HepG2 (cell line): ENCODE measurements around the gene NPHS1. TPM values are rescaled to one million over a fixed set of nuclear protein-coding genes. Genes with fewer than 3 reads are reported as not detected.

Experiments used
- ATAC-seq: fragments of 200-7000 bp; cut with Tn5 transposase; 3 replicates; pipeline ENCODE4 v1.9.1; 2020; ENCODE audit warnings: mild to moderate bottlenecking, moderate library complexity
- BruUV-seq: library from RNA; stranded (reverse); fragments of 400-500 nt; replicated peaks from 2 replicates; lab custom pipeline; 2021; lab: Mats Ljungman, UMichigan
- CTCF ChIA-PET: fragments of 300-600 bp; formaldehyde crosslinking; extraction: SDS; loops from one replicate; lab custom pipeline; 2021; ENCODE audit warnings: low total read pairs, inconsistent platforms, low intra/inter-chr PET ratio; lab: Yijun Ruan, JAX
- POLR2A ChIA-PET: fragments of 350-600 bp; sonication (Branson Sonifier 250); formaldehyde crosslinking; loops from one replicate; lab custom pipeline; 2020; ENCODE audit warnings: antibody characterized with exemption, inconsistent platforms; lab: Yijun Ruan, JAX
- DNase-seq: peaks from one replicate; pipeline ENCODE4 v3.0.0-alpha.2; 2015; ENCODE audit warnings: low spot score
- FAIRE-seq: peaks from 3 replicates; lab custom pipeline; 2011; peaks lifted over from hg19 to GRCh38; lab: Jason Lieb, UNC
- H2AFZ ChIP-seq: one replicate; pipeline ENCODE4 v1.6.1; 2011; ENCODE audit warnings: low read length, inconsistent platforms
- H3K27ac ChIP-seq: fragments of 300-600 bp; 3 replicates; pipeline ENCODE4 v1.8.0; 2011; ENCODE audit warnings: mixed run types, mild to moderate bottlenecking, mixed read lengths, low read length, inconsistent platforms; ENCODE audit not compliant: insufficient read depth; ENCODE audit errors: extremely low read length
- H3K27me3 ChIP-seq, 2 experiments: fragments of 200-600 bp in 1 of 2; 2 replicates in 1 of 2; 3 replicates in 1 of 2; pipeline versions ENCODE4 v1.6.0 to v1.8.0; 2011; ENCODE audit warnings: low read length in 2 of 2, mild to moderate bottlenecking in 2 of 2, moderate library complexity in 2 of 2, inconsistent platforms in 1 of 2; ENCODE audit not compliant: insufficient read depth in 2 of 2, control insufficient read depth in 1 of 2
- H3K36me3 ChIP-seq, 2 experiments: fragments of 200-600 bp in 1 of 2; replicated peaks in 1 of 2; 2 replicates in 1 of 2; 3 replicates in 1 of 2; pipeline versions ENCODE4 v1.5.1 to v1.8.0; 2011; ENCODE audit warnings: low read length in 2 of 2, inconsistent platforms in 1 of 2; ENCODE audit not compliant: insufficient read depth in 2 of 2, control insufficient read depth in 1 of 2
- H3K4me1 ChIP-seq: 2 replicates; pipeline ENCODE4 v1.5.1; 2012; ENCODE audit warnings: low read length, inconsistent platforms; ENCODE audit not compliant: insufficient read depth
- H3K4me2 ChIP-seq: 2 replicates; pipeline ENCODE4 v1.6.0; 2011; ENCODE audit warnings: low read depth, low read length, inconsistent platforms
- H3K4me3 ChIP-seq, 3 experiments: fragments of 200-600 bp in 1 of 3; sonication (generic), shearing (Covaris generic) in 1 of 3; replicated peaks in 1 of 3; 2 replicates each; pipeline ENCODE4 v1.5.1; 2011 to 2016; ENCODE audit warnings: low read length in 3 of 3, inconsistent platforms in 2 of 3, low read depth in 2 of 3, mild to moderate bottlenecking in 2 of 3, control low read depth in 1 of 3, mixed read lengths in 1 of 3; ENCODE audit not compliant: insufficient read depth in 1 of 3
- H3K79me2 ChIP-seq: one replicate; pipeline ENCODE4 v1.6.1; 2011; ENCODE audit warnings: low read length, inconsistent platforms; ENCODE audit not compliant: insufficient read depth
- H3K9ac ChIP-seq: 2 replicates; pipeline ENCODE4 v1.6.0; 2011; ENCODE audit warnings: mild to moderate bottlenecking, low read depth, low read length, inconsistent platforms; ENCODE audit not compliant: insufficient read depth
- H3K9me3 ChIP-seq: 2 replicates; pipeline ENCODE4 v1.5.1; 2012; ENCODE audit warnings: mild to moderate bottlenecking, low read length
- H4K20me1 ChIP-seq: 2 replicates; pipeline ENCODE4 v1.6.0; 2011; ENCODE audit warnings: inconsistent platforms, mild to moderate bottlenecking, low read length, moderate library complexity; ENCODE audit not compliant: insufficient read depth
- GMEB1 ChIP-seq: sonication (generic); formaldehyde crosslinking; IDR thresholded peaks from 2 replicates; pipeline ENCODE4 v1.5.1; 2020; ENCODE audit warnings: missing genetic modification reagents, mild to moderate bottlenecking, borderline replicate concordance
- GTF2F1 ChIP-seq: fragments of 150-350 bp; IDR thresholded peaks from 2 replicates; pipeline ENCODE4 v1.6.1; 2014; ENCODE audit warnings: low read length
- KDM6A ChIP-seq: IDR thresholded peaks from 2 replicates; pipeline ENCODE4 v1.6.1; 2016; ENCODE audit warnings: low read depth
- MYC ChIP-seq: sonication (generic); formaldehyde crosslinking; IDR thresholded peaks from 2 replicates; pipeline ENCODE4 v1.9.0; 2021; ENCODE audit warnings: missing genetic modification reagents, borderline replicate concordance
- PAX8 ChIP-seq: sonication (generic); formaldehyde crosslinking; IDR thresholded peaks from 2 replicates; pipeline ENCODE4 v1.8.0; 2022; ENCODE audit warnings: mild to moderate bottlenecking, missing genetic modification reagents, borderline replicate concordance
- SMAD1 ChIP-seq: sonication (generic); formaldehyde crosslinking; IDR thresholded peaks from 2 replicates; pipeline ENCODE4 v1.4.0; 2020; ENCODE audit warnings: missing genetic modification reagents, low read depth, mild to moderate bottlenecking, borderline replicate concordance
- ZMYM4 ChIP-seq: sonication (generic); formaldehyde crosslinking; IDR thresholded peaks from 2 replicates; pipeline ENCODE4 v1.8.1; 2023; ENCODE audit warnings: mild to moderate bottlenecking, missing genetic modification reagents
- ZNF235 ChIP-seq: sonication (generic); formaldehyde crosslinking; IDR thresholded peaks from 2 replicates; pipeline ENCODE4 v1.8.1; 2023; ENCODE audit warnings: mild to moderate bottlenecking, missing genetic modification reagents, borderline replicate concordance
- ZNF609 ChIP-seq: sonication (generic); formaldehyde crosslinking; IDR thresholded peaks from 2 replicates; pipeline ENCODE4 v1.4.0; 2020; ENCODE audit warnings: mild to moderate bottlenecking, missing genetic modification reagents, borderline replicate concordance
- ZNF777 ChIP-seq: sonication (generic); formaldehyde crosslinking; IDR thresholded peaks from 2 replicates; pipeline ENCODE4 v1.4.0; 2020; ENCODE audit warnings: missing genetic modification reagents
- WGBS: methylation state at CpG from one replicate; pipeline ENCODE4 v1.1.6; 2017; ENCODE audit warnings: low lambda C conversion rate; 5-methylcytosine and 5-hydroxymethylcytosine counted together
- in situ Hi-C: cut with HindIII; loops from 2 replicates; pipeline ENCODE4 v1.10.0; 2017; ENCODE audit warnings: low pct_unique_long_range_greater_than_20kb; ENCODE audit not compliant: extremely low pct_ligation_motif_present
- intact Hi-C: fragments of 100-400 bp; cut with micrococcal nuclease; formaldehyde crosslinking; loops from one replicate; pipeline ENCODE4 v1.10.0; 2022; ENCODE audit not compliant: unreplicated experiment
- polyA plus RNA-seq, 8 experiments: library from polyadenylated mRNA; depleted of rRNA in 3 of 8; stranded (reverse) in 7 of 8; unstranded in 1 of 8; fragments of >200 nt; fragmentation: Illumina TruSeq in 4 of 8; extraction: Trizol in 4 of 8; gene quantifications; 2 replicates each; pipeline versions ENCODE4 v1.2.1 to v1.2.3, GENCODE V29; 2011 to 2016; ENCODE audit warnings: low read depth in 4 of 8, missing spikeins in 1 of 8, mixed read lengths in 1 of 8; ENCODE audit not compliant: insufficient read depth in 1 of 8
- total RNA-seq, 5 experiments: library from RNA; depleted of rRNA; stranded (reverse); fragments of >200 nt; fragmentation: Illumina TruSeq; extraction: Trizol; gene quantifications; 2 replicates each; pipeline ENCODE4 v1.2.3, GENCODE V29; 2016; ENCODE audit warnings: low read depth in 1 of 5
- TF ChIP-seq, protein P1 (sequence below): IDR thresholded peaks from 2 replicates; pipeline ENCODE4 v1.6.1; 2016; ENCODE audit warnings: missing compliant biosample characterization, missing genetic modification reagents, borderline replicate concordance

Gene NPHS1
- total and polyA plus RNA-seq, 2 of the 13 experiments (the other 11 are each of a cell fraction or from before 2014, with no cell fraction given), result not detected

DNA sequence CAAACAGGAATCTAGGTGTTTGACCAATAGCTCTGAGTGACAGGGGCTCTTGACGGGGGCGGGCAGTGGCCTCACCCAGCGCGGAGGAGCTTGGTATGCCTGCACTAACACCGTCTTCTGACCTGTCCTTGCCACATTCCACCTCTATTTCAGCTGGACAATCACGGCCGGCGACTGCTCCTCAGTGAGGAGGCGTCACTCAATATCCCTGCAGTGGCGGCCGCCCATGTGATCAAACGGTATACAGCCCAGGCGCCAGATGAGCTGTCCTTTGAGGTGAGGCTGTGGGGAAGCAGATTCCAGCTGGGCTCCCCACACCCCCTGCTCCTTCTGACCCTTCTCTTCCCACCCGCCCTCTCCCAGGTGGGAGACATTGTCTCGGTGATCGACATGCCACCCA, 72.2 kb downstream of the NPHS1 start:
- Histone ChIP-seq H3K9ac (no peak overlapping the region), H3K27me3 (no peaks in the 10 kb centered on the region), H3K36me3 (peaks cover 0 to 2% of the 10 kb centered on the region in 2 experiments; a peak in 2 of 5 replicates), H4K20me1 (no peaks in the 10 kb centered on the region), H3K79me2 (no peaks in the 10 kb centered on the region), H3K9me3 (no peaks in the 10 kb centered on the region), H3K4me2 (no peak overlapping the region), H3K27ac (no peak overlapping the region), H3K4me1 (peaks cover 38% of the 10 kb centered on the region), H2AFZ (no peak overlapping the region), H3K4me3 (no peak overlapping the region)
- no TSS peak for BruUV-seq
- in situ Hi-C loops (no loop called here), intact Hi-C loops (no loop called here)
- DNase-seq (no peak), FAIRE-seq (no peak), ATAC-seq (no peak)
- 96% methylated on average over 13 of the region's 16 CpGs for WGBS
- ChIA-PET POLR2A (no interaction called here), CTCF (no interaction called here)
- no peak for TF ChIP-seq SMAD1 (CRISPR knock-in tag)
- TF ChIP-seq ZMYM4 (CRISPR knock-in tag), result no peak
- TF ChIP-seq, protein P1, sequence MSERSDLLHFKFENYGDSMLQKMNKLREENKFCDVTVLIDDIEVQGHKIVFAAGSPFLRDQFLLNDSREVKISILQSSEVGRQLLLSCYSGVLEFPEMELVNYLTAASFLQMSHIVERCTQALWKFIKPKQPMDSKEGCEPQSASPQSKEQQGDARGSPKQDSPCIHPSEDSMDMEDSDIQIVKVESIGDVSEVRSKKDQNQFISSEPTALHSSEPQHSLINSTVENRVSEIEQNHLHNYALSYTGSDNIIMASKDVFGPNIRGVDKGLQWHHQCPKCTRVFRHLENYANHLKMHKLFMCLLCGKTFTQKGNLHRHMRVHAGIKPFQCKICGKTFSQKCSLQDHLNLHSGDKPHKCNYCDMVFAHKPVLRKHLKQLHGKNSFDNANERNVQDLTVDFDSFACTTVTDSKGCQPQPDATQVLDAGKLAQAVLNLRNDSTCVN (CRISPR knock-in tag), result no peak
- TF ChIP-seq PAX8 (CRISPR knock-in tag), result no peak

DNA sequence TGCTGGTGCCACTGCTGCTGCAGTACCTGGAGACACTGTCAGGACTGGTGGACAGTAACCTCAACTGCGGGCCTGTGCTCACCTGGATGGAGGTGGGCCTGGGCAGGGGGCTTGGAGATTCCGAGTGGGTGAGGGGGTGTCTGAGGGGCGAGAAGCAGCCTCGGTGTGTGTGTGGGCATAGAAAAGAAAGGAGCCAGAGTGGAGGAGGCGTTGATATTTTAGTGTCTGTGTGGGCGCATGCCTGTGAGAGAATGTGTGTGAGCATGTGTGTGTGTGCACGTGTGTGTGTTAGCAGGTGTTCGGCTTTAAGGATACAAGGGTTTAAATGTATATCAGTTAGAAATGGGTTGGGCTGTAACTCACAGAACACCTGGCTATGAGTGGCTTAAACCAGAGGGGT, 73.3 kb downstream of the NPHS1 start:
- ATAC-seq (no peak), DNase-seq (no peak), FAIRE-seq (no peak)
- Histone ChIP-seq H3K9ac (no peak overlapping the region), H3K4me3 (no peak overlapping the region), H3K4me1 (peaks cover 47% of the 10 kb centered on the region), H3K36me3 (peaks cover 0 to 2% of the 10 kb centered on the region in 2 experiments; a peak in 2 of 5 replicates), H3K27ac (no peak overlapping the region), H3K27me3 (no peaks in the 10 kb centered on the region), H2AFZ (no peak overlapping the region), H3K4me2 (no peak overlapping the region), H3K79me2 (no peaks in the 10 kb centered on the region), H3K9me3 (no peaks in the 10 kb centered on the region), H4K20me1 (no peaks in the 10 kb centered on the region)
- ChIA-PET CTCF (no interaction called here), POLR2A (no interaction called here)
- intact Hi-C loops (loop anchor here (5.0 kb wide), 1 partner anchor 33 kb away; the partner anchor contains the start of gene PRODH2), in situ Hi-C loops (no loop called here)
- 94% methylated on average over 8 of the region's 8 CpGs for WGBS
- BruUV-seq, result no TSS peak
- TF ChIP-seq KDM6A (CRISPR knock-in tag) (no peak), ZNF609 (no peak), MYC (CRISPR knock-in tag) (no peak), ZNF235 (CRISPR knock-in tag) (no peak), GTF2F1 (no peak), ZNF777 (CRISPR knock-in tag) (no peak), GMEB1 (CRISPR knock-in tag) (no peak)
